K562 (cell line): Measurements from ENCODE around the gene HDAC1. TPM values are rescaled to one million over a fixed set of nuclear protein-coding genes. Genes with fewer than 3 reads are reported as not detected.
A peak's percentile ranks its signal among the peaks of the same experiment; 100 is the strongest.

Experiments used
- BCLAF1 ChIP-seq, 2 experiments: fragments of 450-650 bp in 1 of 2; IDR thresholded peaks; 2 replicates each; pipeline ENCODE4 v1.6.1; 2011 to 2017; ENCODE audit warnings: low read depth in 2 of 2, antibody characterized with exemption in 1 of 2, borderline replicate concordance in 1 of 2, low read length in 1 of 2, mild to moderate bottlenecking in 1 of 2, mixed read lengths in 1 of 2; ENCODE audit not compliant: control insufficient read depth in 1 of 2
- BCOR ChIP-seq: fragments of 450-650 bp; IDR thresholded peaks from 2 replicates; pipeline ENCODE4 v1.6.1; 2016
- CAMTA2 ChIP-seq: fragments of 250-450 bp; sonication (Bioruptor Pico); conservative IDR thresholded peaks from 2 replicates; pipeline ENCODE4 v1.5.1; 2022
- CREB1 ChIP-seq, 2 experiments: sonication (generic) in 1 of 2; formaldehyde crosslinking in 1 of 2; IDR thresholded peaks; 2 replicates each; pipeline versions ENCODE4 v1.6.1 to v1.8.0; 2012 to 2022; ENCODE audit warnings: inconsistent platforms in 1 of 2, mild to moderate bottlenecking in 1 of 2, missing genetic modification reagents in 1 of 2, moderate library complexity in 1 of 2
- GTF2F1 ChIP-seq: IDR thresholded peaks from 2 replicates; pipeline ENCODE4 v1.6.1; 2011; ENCODE audit warnings: low read depth, low read length, improper control_type of control experiment
- KAT2B ChIP-seq: IDR thresholded peaks from one replicate; pipeline ENCODE4 v1.6.1; 2012; ENCODE audit warnings: low read depth, mild to moderate bottlenecking, control low read depth, inconsistent platforms, low read length, moderate library complexity
- MAZ ChIP-seq, 2 experiments: fragments of 450-650 bp in 1 of 2; sonication (generic) in 1 of 2; formaldehyde crosslinking; IDR thresholded peaks in 1 of 2; conservative IDR thresholded peaks in 1 of 2; 2 replicates each; pipeline versions ENCODE4 v1.4.0 to v1.5.0; 2020; ENCODE audit warnings: mild to moderate bottlenecking in 1 of 2, missing genetic modification reagents in 1 of 2
- RFX7 ChIP-seq: fragments of 250-450 bp; sonication (Bioruptor Pico); IDR thresholded peaks from 2 replicates; pipeline ENCODE4 v1.5.1; 2021; ENCODE audit warnings: mild to moderate bottlenecking
- TGIF2 ChIP-seq: sonication (generic); formaldehyde crosslinking; IDR thresholded peaks from 2 replicates; pipeline ENCODE4 v1.8.1; 2022; ENCODE audit warnings: mild to moderate bottlenecking, missing genetic modification reagents, moderate library complexity
- TOE1 ChIP-seq, 2 experiments: fragments of 450-650 bp in 1 of 2; sonication (generic) in 1 of 2; formaldehyde crosslinking in 1 of 2; IDR thresholded peaks; 2 replicates each; pipeline versions ENCODE4 v1.7.1 to v1.8.0; 2016 to 2022; ENCODE audit warnings: borderline replicate concordance in 2 of 2, mild to moderate bottlenecking in 2 of 2, antibody characterized with exemption in 1 of 2, inconsistent platforms in 1 of 2, low read depth in 1 of 2, missing genetic modification reagents in 1 of 2, moderate library complexity in 1 of 2
- ZNF174 ChIP-seq: fragments of 250-450 bp; sonication (Bioruptor Pico); IDR thresholded peaks from 2 replicates; pipeline ENCODE4 v1.4.0; 2020; ENCODE audit warnings: mild to moderate bottlenecking
- ZNF175 ChIP-seq: fragments of 200-800 bp; sonication (Bioruptor generic); IDR thresholded peaks from 2 replicates; pipeline ENCODE4 v1.6.1; 2016; ENCODE audit warnings: low read depth, mild to moderate bottlenecking, missing genetic modification characterization, missing compliant biosample characterization
- ZNF311 ChIP-seq: fragments of 250-450 bp; sonication (Bioruptor Pico); IDR thresholded peaks from 2 replicates; pipeline ENCODE4 v1.4.0; 2020; ENCODE audit warnings: mild to moderate bottlenecking, moderate library complexity
- ZNF431 ChIP-seq: sonication (generic); formaldehyde crosslinking; IDR thresholded peaks from 2 replicates; pipeline ENCODE4 v1.8.0; 2022; ENCODE audit warnings: mild to moderate bottlenecking, missing genetic modification reagents
- ZNF445 ChIP-seq: fragments of 250-450 bp; sonication (Bioruptor Pico); IDR thresholded peaks from 2 replicates; pipeline ENCODE4 v1.4.0; 2020; ENCODE audit warnings: low read depth, mild to moderate bottlenecking, moderate library complexity
- ZNF511 ChIP-seq: sonication (generic); formaldehyde crosslinking; IDR thresholded peaks from 2 replicates; pipeline ENCODE4 v1.8.0; 2022; ENCODE audit warnings: mild to moderate bottlenecking, missing genetic modification reagents
- polyA plus RNA-seq, 8 experiments: library from polyadenylated mRNA; depleted of rRNA in 4 of 8; stranded (reverse) in 5 of 8; unstranded in 3 of 8; fragments of >200 nt; fragmentation: Nextera tagmentation in 2 of 8; fragmentation: Illumina TruSeq in 1 of 8; extraction: Ambion mirVana in 2 of 8; extraction: Trizol in 1 of 8; gene quantifications; 2 replicates each; pipeline versions ENCODE4 v1.2.1 to v1.2.3, GENCODE V29; 2011 to 2014; ENCODE audit warnings: inconsistent platforms in 1 of 8, missing spikeins in 1 of 8
- total RNA-seq, 7 experiments: library from RNA; depleted of rRNA in 6 of 7; stranded (reverse); fragments of >200 nt in 6 of 7; fragmentation: Illumina TruSeq in 2 of 7; extraction: Trizol in 2 of 7; gene quantifications; 2 replicates each; pipeline versions ENCODE4 v1.2.1 to v1.2.3, GENCODE V29; 2011 to 2021; ENCODE audit warnings: low replicate concordance in 1 of 7
- TF ChIP-seq, protein P1 (sequence below): sonication (generic); formaldehyde crosslinking; IDR thresholded peaks from 2 replicates; pipeline ENCODE4 v1.8.0; 2023; ENCODE audit warnings: missing genetic modification reagents, mild to moderate bottlenecking, borderline replicate concordance

HDAC1 gene
- total and polyA plus RNA-seq, 9 of the 15 experiments (the other 6 are each of a cell fraction or from before 2014, with no cell fraction given) = 169 to 384 (median 193) TPM

GRCh38 chr1:32350785-32351398 is 59.0 kb downstream of the HDAC1 start (continued):
- TF ChIP-seq, protein P1, sequence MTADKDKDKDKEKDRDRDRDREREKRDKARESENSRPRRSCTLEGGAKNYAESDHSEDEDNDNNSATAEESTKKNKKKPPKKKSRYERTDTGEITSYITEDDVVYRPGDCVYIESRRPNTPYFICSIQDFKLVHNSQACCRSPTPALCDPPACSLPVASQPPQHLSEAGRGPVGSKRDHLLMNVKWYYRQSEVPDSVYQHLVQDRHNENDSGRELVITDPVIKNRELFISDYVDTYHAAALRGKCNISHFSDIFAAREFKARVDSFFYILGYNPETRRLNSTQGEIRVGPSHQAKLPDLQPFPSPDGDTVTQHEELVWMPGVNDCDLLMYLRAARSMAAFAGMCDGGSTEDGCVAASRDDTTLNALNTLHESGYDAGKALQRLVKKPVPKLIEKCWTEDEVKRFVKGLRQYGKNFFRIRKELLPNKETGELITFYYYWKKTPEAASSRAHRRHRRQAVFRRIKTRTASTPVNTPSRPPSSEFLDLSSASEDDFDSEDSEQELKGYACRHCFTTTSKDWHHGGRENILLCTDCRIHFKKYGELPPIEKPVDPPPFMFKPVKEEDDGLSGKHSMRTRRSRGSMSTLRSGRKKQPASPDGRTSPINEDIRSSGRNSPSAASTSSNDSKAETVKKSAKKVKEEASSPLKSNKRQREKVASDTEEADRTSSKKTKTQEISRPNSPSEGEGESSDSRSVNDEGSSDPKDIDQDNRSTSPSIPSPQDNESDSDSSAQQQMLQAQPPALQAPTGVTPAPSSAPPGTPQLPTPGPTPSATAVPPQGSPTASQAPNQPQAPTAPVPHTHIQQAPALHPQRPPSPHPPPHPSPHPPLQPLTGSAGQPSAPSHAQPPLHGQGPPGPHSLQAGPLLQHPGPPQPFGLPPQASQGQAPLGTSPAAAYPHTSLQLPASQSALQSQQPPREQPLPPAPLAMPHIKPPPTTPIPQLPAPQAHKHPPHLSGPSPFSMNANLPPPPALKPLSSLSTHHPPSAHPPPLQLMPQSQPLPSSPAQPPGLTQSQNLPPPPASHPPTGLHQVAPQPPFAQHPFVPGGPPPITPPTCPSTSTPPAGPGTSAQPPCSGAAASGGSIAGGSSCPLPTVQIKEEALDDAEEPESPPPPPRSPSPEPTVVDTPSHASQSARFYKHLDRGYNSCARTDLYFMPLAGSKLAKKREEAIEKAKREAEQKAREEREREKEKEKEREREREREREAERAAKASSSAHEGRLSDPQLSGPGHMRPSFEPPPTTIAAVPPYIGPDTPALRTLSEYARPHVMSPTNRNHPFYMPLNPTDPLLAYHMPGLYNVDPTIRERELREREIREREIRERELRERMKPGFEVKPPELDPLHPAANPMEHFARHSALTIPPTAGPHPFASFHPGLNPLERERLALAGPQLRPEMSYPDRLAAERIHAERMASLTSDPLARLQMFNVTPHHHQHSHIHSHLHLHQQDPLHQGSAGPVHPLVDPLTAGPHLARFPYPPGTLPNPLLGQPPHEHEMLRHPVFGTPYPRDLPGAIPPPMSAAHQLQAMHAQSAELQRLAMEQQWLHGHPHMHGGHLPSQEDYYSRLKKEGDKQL (CRISPR knock-in tag) = no peak
- TF ChIP-seq ZNF445 (CRISPR knock-in tag) (0 out of 2 replicates have a peak, but pooled peaks have one; percentile 44), MAZ (CRISPR knock-in tag; conservative IDR thresholded peaks at IDR 0.05 in 1 of 2, IDR thresholded peaks at IDR 0.05 in 1 of 2) (peak; percentile 12 to 92), TGIF2 (CRISPR knock-in tag) (no peak), TOE1 (IDR thresholded peaks at IDR 0.05; ENCODE audit: borderline replicate concordance) (peak; percentile 61; the same call in 1 of the 2 replicates), TOE1 (CRISPR knock-in tag; IDR thresholded peaks at IDR 0.05; ENCODE audit: borderline replicate concordance, low read depth) (no peak; the same call in 1 of the 2 replicates), ZNF175 (CRISPR knock-in tag) (peak; percentile 88), KAT2B (peak; percentile 50), CAMTA2 (CRISPR knock-in tag) (no peak), CREB1 (IDR thresholded peaks at IDR 0.05) (peak; percentile 13; the same call in 1 of the 2 replicates), CREB1 (CRISPR knock-in tag; IDR thresholded peaks at IDR 0.05) (no peak; the same call in none of the 2 replicates), GTF2F1 (no peak), BCLAF1 (IDR thresholded peaks at IDR 0.05; ENCODE audit: borderline replicate concordance in 1 of 2, control insufficient read depth in 1 of 2, low read depth in 2 of 2, low read length in 1 of 2) (no peak), RFX7 (CRISPR knock-in tag) (0 out of 2 replicates have a peak, but pooled peaks have one; percentile 51), ZNF174 (CRISPR knock-in tag) (no peak), ZNF431 (CRISPR knock-in tag) (no peak), ZNF511 (CRISPR knock-in tag) (peak; percentile 95; the same call in 1 of the 2 replicates), ZNF311 (peak; percentile 70; the same call in 1 of the 2 replicates), BCOR (peak; percentile 33; the same call in 1 of the 2 replicates)
